Measurements from ENCODE around the gene APH1A. TPM values are rescaled to one million over a fixed set of nuclear protein-coding genes. Genes with fewer than 3 reads are reported as not detected.

APH1A gene
- total RNA-seq, 4 donors from 2014 or later, result 33.2 to 96.7 (median 68.8) TPM

- Histone ChIP-seq H3K27me3 (no peaks in the 10 kb centered on the region), H3K27ac (peak overlapping the region in 1 of 2 donors; percentile 92), H3K4me1 (no peaks in the 10 kb centered on the region), H3K9me3 (no peaks in the 10 kb centered on the region), H3K4me3 (no peak overlapping the region), H3K36me3 (no peaks in the 10 kb centered on the region)
- DNase-seq, result no peak
- intact Hi-C loops (cut with DNase I; ENCODE audit: low total_unique reads), result no loop called here
- TF ChIP-seq POLR2A (IDR thresholded peaks at IDR 0.05), result no peak
- TF ChIP-seq CTCF (IDR thresholded peaks at IDR 0.05), result no peak
Observed at GRCh38 chr1:150280138-150280707, 11.4 kb upstream of the APH1A start.

- DNase-seq, result no peak
- Histone ChIP-seq H3K4me3 (no peak overlapping the region), H3K36me3 (no peaks in the 10 kb centered on the region), H3K27me3 (no peaks in the 10 kb centered on the region), H3K4me1 (no peaks in the 10 kb centered on the region), H3K27ac (peak overlapping the region; percentile 52 to 69), H3K9me3 (no peaks in the 10 kb centered on the region)
- intact Hi-C loops (cut with DNase I; ENCODE audit: low total_unique reads), result no loop called here
- TF ChIP-seq POLR2A (IDR thresholded peaks at IDR 0.05) (no peak), CTCF (IDR thresholded peaks at IDR 0.05) (no peak)
Observed at GRCh38 chr1:150273311-150273710, 4.5 kb upstream of the APH1A start.

GRCh38 chr1:150271291-150271959 lies 2.6 kb upstream of the APH1A start:
- Histone ChIP-seq H3K9me3 (no peaks in the 10 kb centered on the region), H3K27ac (peak overlapping the region in 1 of 2 donors; percentile 69), H3K27me3 (no peaks in the 10 kb centered on the region), H3K4me3 (no peak overlapping the region), H3K36me3 (no peaks in the 10 kb centered on the region), H3K4me1 (no peaks in the 10 kb centered on the region)
- no peak for TF ChIP-seq CTCF (IDR thresholded peaks at IDR 0.05)
- no peak for TF ChIP-seq POLR2A (IDR thresholded peaks at IDR 0.05)
- intact Hi-C loops (cut with DNase I; ENCODE audit: low total_unique reads), result no loop called here
- no peak for DNase-seq

- Histone ChIP-seq H3K9me3 (no peaks in the 10 kb centered on the region), H3K27me3 (no peaks in the 10 kb centered on the region), H3K27ac (peak overlapping the region; percentile 93), H3K4me3 (peak overlapping the region; percentile 94 to 98), H3K4me1 (no peaks in the 10 kb centered on the region), H3K36me3 (no peaks in the 10 kb centered on the region)
- TF ChIP-seq CTCF (IDR thresholded peaks at IDR 0.05), result no peak
- no peak for TF ChIP-seq POLR2A (IDR thresholded peaks at IDR 0.05)
- intact Hi-C loops (cut with DNase I; ENCODE audit: low total_unique reads), result no loop called here
- no peak for DNase-seq
Observed at GRCh38 chr1:150269451-150269850, 635 bp upstream of the APH1A start.

GRCh38 chr1:150268340-150268704 lies 494 bp downstream of the APH1A start:
- Histone ChIP-seq H3K27me3 (no peaks in the 10 kb centered on the region), H3K4me1 (no peaks in the 10 kb centered on the region), H3K36me3 (no peaks in the 10 kb centered on the region), H3K4me3 (peak overlapping the region; percentile 94 to 98), H3K9me3 (no peaks in the 10 kb centered on the region), H3K27ac (peak overlapping the region; percentile 93)
- intact Hi-C loops (cut with DNase I; ENCODE audit: low total_unique reads), result no loop called here
- TF ChIP-seq POLR2A (IDR thresholded peaks at IDR 0.05), result no peak
- TF ChIP-seq CTCF (IDR thresholded peaks at IDR 0.05), result no peak
- no peak for DNase-seq

Data from uterus (tissue), 4 donors.